GM12892 (cell line): ENCODE measurements around the gene PURB.
"Not testable (repeated sequence)": the region's sequence is repeated elsewhere in the genome, so short reads cannot be mapped to it uniquely, and the experiment has no call there.

Experiments used
- POLR2A ChIP-seq: IDR thresholded peaks from 2 replicates; pipeline ENCODE4 v1.6.1; 2011; ENCODE audit warnings: low read depth, low read length, control low read depth
- POLR2AphosphoS5 ChIP-seq: IDR thresholded peaks from 2 replicates; pipeline ENCODE4 v1.6.1; 2011; ENCODE audit warnings: low read depth, low read length, control low read depth

DNA sequence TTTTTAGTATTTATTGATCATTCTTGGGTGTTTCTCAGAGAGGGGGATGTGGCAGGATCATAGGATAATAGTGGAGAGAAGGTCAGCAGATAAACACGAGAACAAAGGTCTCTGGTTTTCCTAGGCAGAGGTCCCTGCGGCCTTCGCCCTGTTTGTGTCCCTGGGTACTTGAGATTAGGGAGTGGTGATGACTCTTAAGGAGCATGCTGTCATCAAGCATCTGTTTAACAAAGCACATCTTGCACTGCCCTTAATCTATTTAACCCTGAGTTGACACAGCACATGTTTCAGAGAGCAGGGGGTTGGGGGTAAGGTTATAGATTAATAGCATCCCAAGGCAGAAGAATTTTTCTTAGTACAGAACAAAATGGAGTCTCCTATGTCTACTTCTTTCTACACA is 15.0 kb downstream of the PURB start:
- not testable (repeated sequence) for TF ChIP-seq POLR2AphosphoS5, POLR2A
